Cardiac muscle cell (in vitro differentiated cells and primary cell): ENCODE measurements around the gene ALAS1. TPM values are rescaled to one million over a fixed set of nuclear protein-coding genes. Genes with fewer than 3 reads are reported as not detected.

Experiments
- DNase-seq, 2 donors: peaks; one replicate each; pipeline versions ENCODE4 v3.0.0 to v3.0.0-alpha.2; 2010 to 2017; ENCODE audit warnings: low read depth in 1 of 2, low spot score in 1 of 2
- H3K27ac ChIP-seq: fragments of 200-600 bp; sonication (generic); 2 replicates; pipeline ENCODE4 v1.5.1; 2016
- H3K27me3 ChIP-seq: fragments of 200-600 bp; sonication (generic); 2 replicates; pipeline ENCODE4 v1.6.0; 2016; ENCODE audit warnings: control low read depth
- H3K36me3 ChIP-seq: fragments of 200-600 bp; sonication (generic); 2 replicates; pipeline ENCODE4 v1.5.1; 2016; ENCODE audit warnings: control low read depth
- H3K4me1 ChIP-seq: fragments of 200-600 bp; sonication (generic); 2 replicates; pipeline ENCODE4 v1.8.1; 2017; ENCODE audit warnings: low read depth, mild to moderate bottlenecking, mixed run types
- H3K4me3 ChIP-seq: fragments of 200-600 bp; sonication (generic); 2 replicates; pipeline ENCODE4 v1.5.1; 2016; ENCODE audit warnings: mild to moderate bottlenecking
- H3K9me3 ChIP-seq: fragments of 200-600 bp; sonication (generic); 2 replicates; pipeline ENCODE4 v1.5.1; 2017; ENCODE audit warnings: low read depth, mild to moderate bottlenecking, control low read depth
- CTCF ChIP-seq: IDR thresholded peaks from 2 replicates; pipeline ENCODE4 v1.5.1; 2012; ENCODE audit warnings: low read depth, mild to moderate bottlenecking, low read length
- polyA plus RNA-seq: library from polyadenylated mRNA; unstranded; fragments of >200 nt; fragmentation: Nextera tagmentation; extraction: Ambion mirVana; gene quantifications from 2 replicates; pipeline ENCODE4 v1.2.1, GENCODE V29; 2016
- total RNA-seq: library from RNA; depleted of rRNA; stranded (reverse); fragments of >200 nt; gene quantifications from 2 replicates; pipeline ENCODE4 v1.2.3, GENCODE V29; 2016

Gene ALAS1
- total and polyA plus RNA-seq, 2 experiments from 2014 or later, result 68.7 to 76.5 TPM

GRCh38 chr3:52232279-52233107 is 34.5 kb downstream of the ALAS1 start:
- Histone ChIP-seq H3K9me3 (no peaks in the 10 kb centered on the region), H3K27me3 (no peaks in the 10 kb centered on the region), H3K36me3 (peaks cover 14% of the 10 kb centered on the region), H3K4me3 (no peak overlapping the region), H3K4me1 (peaks cover 9% of the 10 kb centered on the region), H3K27ac (no peak overlapping the region)
- TF ChIP-seq CTCF, result no peak
- no peak for DNase-seq

- H3K4me1 ChIP-seq, result peaks cover 10% of the 10 kb centered on the region
- no peak for TF ChIP-seq CTCF
- no peaks in the 10 kb centered on the region for H3K27me3 ChIP-seq
- DNase-seq, result no peak
- no peak overlapping the region for H3K27ac ChIP-seq
- H3K4me3 ChIP-seq, result no peak overlapping the region
- H3K9me3 ChIP-seq, result no peaks in the 10 kb centered on the region
- peaks cover 14% of the 10 kb centered on the region for H3K36me3 ChIP-seq
Measured at GRCh38 chr3:52233108-52233591, 35.2 kb downstream of the ALAS1 start.

- H3K9me3 ChIP-seq, result no peaks in the 10 kb centered on the region
- peaks cover 14% of the 10 kb centered on the region for H3K36me3 ChIP-seq
- DNase-seq, result no peak
- no peak overlapping the region for H3K4me3 ChIP-seq
- no peaks in the 10 kb centered on the region for H3K27me3 ChIP-seq
- H3K27ac ChIP-seq, result no peak overlapping the region
- peaks cover 14% of the 10 kb centered on the region for H3K4me1 ChIP-seq
- no peak for TF ChIP-seq CTCF
Measured at GRCh38 chr3:52233968-52234367, 36.0 kb downstream of the ALAS1 start.

- no peaks in the 10 kb centered on the region for H3K27me3 ChIP-seq
Measured at GRCh38 chr3:52234516-52235447, 36.8 kb downstream of the ALAS1 start.

More at GRCh38 chr3:52234516-52235447, 36.8 kb downstream of the ALAS1 start:
- Histone ChIP-seq H3K27ac (no peak overlapping the region), H3K9me3 (no peaks in the 10 kb centered on the region), H3K4me3 (no peak overlapping the region), H3K4me1 (peaks cover 14% of the 10 kb centered on the region), H3K36me3 (peaks cover 8% of the 10 kb centered on the region)
- no peak for TF ChIP-seq CTCF
- no peak for DNase-seq
